ENCODE data around the gene HSF2. TPM values are rescaled to one million over a fixed set of nuclear protein-coding genes. Genes with fewer than 3 reads are reported as not detected.

The HSF2 gene
- total RNA-seq, 1 experiment from 2014 or later: 19.8 TPM

DNA sequence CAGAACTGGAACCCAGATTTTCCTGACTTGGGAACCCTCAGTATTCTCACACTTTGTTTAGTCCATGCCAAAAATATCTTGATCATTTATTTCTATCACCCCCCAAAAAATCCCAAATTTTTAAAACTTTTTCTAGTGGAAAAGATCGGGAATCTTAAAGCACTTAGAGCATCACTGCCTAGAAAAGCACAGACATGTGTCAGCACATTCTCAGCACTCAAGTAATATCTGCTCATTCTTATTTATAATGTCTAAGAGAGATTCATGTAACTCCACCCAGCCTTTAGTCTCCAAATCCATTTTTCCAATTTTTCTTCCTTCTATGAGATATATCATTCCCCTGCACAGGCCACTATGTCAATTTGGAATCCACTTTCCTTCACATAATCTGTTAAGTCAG lies 29.9 kb upstream of the HSF2 start (continued):
- no peak for TF ChIP-seq SIN3A (IDR thresholded peaks at IDR 0.05; ENCODE audit: low read depth)
- no peak for TF ChIP-seq JUND (IDR thresholded peaks at IDR 0.05)
- TF ChIP-seq TCF7L2 (IDR thresholded peaks at IDR 0.05; ENCODE audit: borderline replicate concordance, extremely low read depth, insufficient read depth, insufficient read length): no peak
- no peak for TF ChIP-seq YY1 (IDR thresholded peaks at IDR 0.05; ENCODE audit: extremely low read depth, insufficient replicate concordance, low read depth, low read length)
- no peak for TF ChIP-seq CEBPB (IDR thresholded peaks at IDR 0.05; ENCODE audit: low read depth)

DNA sequence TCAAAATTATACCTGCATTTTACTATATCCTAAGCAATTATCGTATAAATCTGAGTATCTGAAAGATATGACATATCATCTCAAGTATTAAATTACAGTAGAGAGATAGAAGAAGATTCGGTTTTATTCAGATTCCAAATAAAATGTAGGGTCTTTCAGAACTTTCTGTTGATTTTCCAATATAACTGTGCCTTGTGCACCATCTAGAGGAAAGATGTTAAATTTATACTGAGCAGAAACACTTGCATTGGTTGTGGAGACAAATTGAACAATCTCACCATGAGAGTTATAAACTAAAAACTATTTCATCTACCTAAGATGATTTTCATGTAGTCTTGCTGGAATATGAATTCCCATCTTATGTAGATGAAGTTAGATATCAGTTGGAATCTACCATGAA lies 26.8 kb upstream of the HSF2 start:
- no peaks in the 10 kb centered on the region for H3K4me1 ChIP-seq (ENCODE audit: control insufficient read depth in 1 of 2, insufficient read depth in 2 of 2, low read length in 2 of 2)
- H3K9ac ChIP-seq (ENCODE audit: low read length): no peak overlapping the region
- TF ChIP-seq REST (IDR thresholded peaks at IDR 0.05; ENCODE audit: low read depth) (no peak), SRF (IDR thresholded peaks at IDR 0.05; ENCODE audit: low read depth) (no peak), CTCF (IDR thresholded peaks at IDR 0.05 in 2 of 3, conservative IDR thresholded peaks at IDR 0.05 in 1 of 3; ENCODE audit: borderline replicate concordance in 1 of 3, insufficient read depth in 1 of 3, low read depth in 2 of 3, low read length in 2 of 3) (peak; percentile 23 to 57 (median 31); a peak in 4 of 6 replicates), SIN3A (IDR thresholded peaks at IDR 0.05; ENCODE audit: low read depth) (no peak), ZFX (IDR thresholded peaks at IDR 0.05) (no peak), RAD21 (IDR thresholded peaks at IDR 0.05; ENCODE audit: low read depth) (peak; percentile 69), POLR2AphosphoS5 (IDR thresholded peaks at IDR 0.05; ENCODE audit: low read depth, low read length) (no peak), JUND (IDR thresholded peaks at IDR 0.05) (no peak), SP1 (IDR thresholded peaks at IDR 0.05; ENCODE audit: low read depth) (no peak)
- TF ChIP-seq, protein P1, sequence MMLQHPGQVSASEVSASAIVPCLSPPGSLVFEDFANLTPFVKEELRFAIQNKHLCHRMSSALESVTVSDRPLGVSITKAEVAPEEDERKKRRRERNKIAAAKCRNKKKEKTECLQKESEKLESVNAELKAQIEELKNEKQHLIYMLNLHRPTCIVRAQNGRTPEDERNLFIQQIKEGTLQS (IDR thresholded peaks at IDR 0.05): no peak
- TF ChIP-seq, protein P2, sequence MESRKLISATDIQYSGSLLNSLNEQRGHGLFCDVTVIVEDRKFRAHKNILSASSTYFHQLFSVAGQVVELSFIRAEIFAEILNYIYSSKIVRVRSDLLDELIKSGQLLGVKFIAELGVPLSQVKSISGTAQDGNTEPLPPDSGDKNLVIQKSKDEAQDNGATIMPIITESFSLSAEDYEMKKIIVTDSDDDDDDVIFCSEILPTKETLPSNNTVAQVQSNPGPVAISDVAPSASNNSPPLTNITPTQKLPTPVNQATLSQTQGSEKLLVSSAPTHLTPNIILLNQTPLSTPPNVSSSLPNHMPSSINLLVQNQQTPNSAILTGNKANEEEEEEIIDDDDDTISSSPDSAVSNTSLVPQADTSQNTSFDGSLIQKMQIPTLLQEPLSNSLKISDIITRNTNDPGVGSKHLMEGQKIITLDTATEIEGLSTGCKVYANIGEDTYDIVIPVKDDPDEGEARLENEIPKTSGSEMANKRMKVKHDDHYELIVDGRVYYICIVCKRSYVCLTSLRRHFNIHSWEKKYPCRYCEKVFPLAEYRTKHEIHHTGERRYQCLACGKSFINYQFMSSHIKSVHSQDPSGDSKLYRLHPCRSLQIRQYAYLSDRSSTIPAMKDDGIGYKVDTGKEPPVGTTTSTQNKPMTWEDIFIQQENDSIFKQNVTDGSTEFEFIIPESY (IDR thresholded peaks at IDR 0.05; ENCODE audit: extremely low read depth, insufficient replicate concordance, low read length): no peak
- H3K27me3 ChIP-seq (ENCODE audit: insufficient read depth, low read length): no peaks in the 10 kb centered on the region
- no peaks in the 10 kb centered on the region for H3K36me3 ChIP-seq (ENCODE audit: control insufficient read depth in 1 of 2, insufficient read depth in 2 of 2, low read length in 2 of 2)
- DNase-seq (ENCODE audit: low read depth, low spot score): no peak
- POLR2A ChIA-PET: no interaction called here
- no peak overlapping the region for H3K4me2 ChIP-seq (ENCODE audit: low read length)
- H4K20me1 ChIP-seq (ENCODE audit: insufficient read depth): no peaks in the 10 kb centered on the region
- H2AFZ ChIP-seq (ENCODE audit: low read depth, low read length, poor library complexity, severe bottlenecking): peak overlapping the region; percentile 55
- H3K9me3 ChIP-seq (ENCODE audit: control insufficient read depth in 1 of 2, insufficient read depth in 1 of 2, low read depth in 1 of 2, low read length in 2 of 2): no peaks in the 10 kb centered on the region
- RAD21 ChIA-PET (ENCODE audit: low non-redundant PET in 1 of 2, low total read pairs in 2 of 2, uncharacterized antibody in 2 of 2, unreplicated experiment in 2 of 2): no interaction called here
- H3K27ac ChIP-seq (ENCODE audit: low read depth, low read length): no peak overlapping the region
- peak; percentile 61; the same call in 1 of the 2 replicates for ATAC-seq
- H3K79me2 ChIP-seq (ENCODE audit: insufficient read depth, low read length): no peaks in the 10 kb centered on the region
- BruUV-seq (replicated peaks): no TSS peak
- no peaks in the 10 kb centered on the region for H3K9me2 ChIP-seq (ENCODE audit: insufficient read depth)
- intact Hi-C loops (cut with micrococcal nuclease): loop anchor here (5.0 to 10.0 kb wide), 2 partner anchors 940 to 1318 kb away; no protein-coding TSS in a partner anchor
- H3K4me3 ChIP-seq (replicated peaks in 1 of 2; ENCODE audit: low read depth in 1 of 2, low read length in 2 of 2): no peak overlapping the region
- CTCF ChIA-PET: no interaction called here

Measured in HCT116 (cell line).